NOMO-1 treated with DMSO at 0.1 percent for 48 hours (cell line): ENCODE measurements around the gene SLC12A8.
"Not testable (repeated sequence)": the region's sequence is repeated elsewhere in the genome, so short reads cannot be mapped to it uniquely, and the experiment has no call there.

ENCODE experiments used
- DNase-seq: peaks from one replicate; lab custom pipeline; 2025; ENCODE audit not compliant: unreplicated experiment; lab: John Stamatoyannopoulos, UW

The SLC12A8 gene

DNA sequence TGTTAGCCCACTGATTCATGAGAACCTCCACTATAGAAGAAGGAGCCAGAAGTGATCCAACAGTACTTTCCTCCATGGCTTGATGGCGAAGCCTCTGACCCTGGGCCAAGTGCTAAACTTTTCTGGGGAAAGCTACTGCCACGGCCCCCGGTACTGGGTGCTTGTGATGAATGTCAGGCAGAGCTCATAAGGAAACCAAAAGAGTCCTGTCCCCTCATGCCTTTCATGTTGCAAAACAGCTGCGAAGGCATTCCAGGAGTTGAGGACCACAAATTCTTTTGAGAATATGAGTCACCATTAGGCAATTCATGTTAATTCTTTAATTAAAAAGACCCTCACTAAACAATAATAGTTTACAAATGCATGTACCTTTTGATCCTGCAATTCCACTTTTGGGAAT, 130.2 kb downstream of the SLC12A8 start:
- DNase-seq = not testable (repeated sequence)

- no peak for DNase-seq
Measured at GRCh38 chr3:125080077-125080476, 132.5 kb downstream of the SLC12A8 start.

- no peak for DNase-seq
Measured at GRCh38 chr3:125079675-125080045, 132.9 kb downstream of the SLC12A8 start.

- peak; percentile 32 for DNase-seq
Measured at GRCh38 chr3:125078951-125079674, 133.4 kb downstream of the SLC12A8 start.

GRCh38 chr3:125077864-125078263, 134.7 kb downstream of the SLC12A8 start:
- no peak for DNase-seq

- no peak for DNase-seq
Measured at GRCh38 chr3:125076464-125076863, 136.1 kb downstream of the SLC12A8 start.

DNA sequence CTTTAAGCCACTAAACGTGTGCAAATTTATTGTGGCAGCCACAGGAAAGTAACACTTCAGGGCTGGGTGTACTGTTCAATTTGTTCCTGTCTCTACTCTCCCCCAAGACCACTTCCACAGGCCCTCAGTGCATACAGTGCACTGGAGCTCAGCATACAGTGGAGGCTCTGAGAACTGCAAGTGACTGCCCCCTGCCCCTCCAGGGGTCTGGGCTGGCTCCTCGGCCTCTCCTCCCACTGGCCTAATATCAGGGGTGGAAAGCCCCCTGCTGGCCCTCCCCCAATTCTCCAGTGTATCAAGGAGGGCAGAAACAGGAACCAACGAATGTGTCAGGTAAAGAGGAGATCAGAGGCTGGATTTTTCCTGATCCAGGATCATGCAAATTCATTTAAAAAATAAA, 136.8 kb downstream of the SLC12A8 start:
- no peak for DNase-seq

GRCh38 chr3:125073390-125073905, 139.1 kb downstream of the SLC12A8 start:
- no peak for DNase-seq

DNA sequence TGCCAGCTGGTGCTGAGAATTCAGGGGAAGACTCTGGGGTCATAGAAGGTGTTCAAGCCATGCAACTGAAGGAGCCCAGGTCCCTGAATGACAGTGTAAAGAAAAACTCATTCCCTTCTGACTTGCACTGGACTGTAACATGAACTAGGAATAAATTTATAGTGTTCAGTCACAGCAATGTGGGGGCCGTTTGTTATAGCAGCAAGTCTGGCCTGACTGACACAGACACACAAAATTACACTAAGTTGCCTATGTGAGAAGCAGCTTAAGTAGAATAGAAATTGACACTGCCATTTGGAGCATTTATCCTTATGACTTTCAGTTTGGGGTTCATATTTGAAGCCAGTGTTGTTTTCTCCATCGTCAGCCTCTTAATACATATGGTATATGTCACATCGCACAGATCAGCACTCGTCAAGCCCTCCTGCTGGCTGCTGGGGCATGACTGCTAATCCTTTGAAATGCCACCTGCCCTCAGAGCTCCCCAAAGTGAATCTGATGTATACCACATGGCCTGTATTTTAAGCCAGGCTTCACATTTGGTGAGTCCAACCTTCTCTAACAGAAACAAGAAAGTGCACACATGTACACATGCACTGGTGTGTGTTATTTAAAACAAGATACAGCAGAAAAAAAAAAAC, 139.7 kb downstream of the SLC12A8 start:
- no peak for DNase-seq

- no peak for DNase-seq
Measured at GRCh38 chr3:125072301-125072700, 140.2 kb downstream of the SLC12A8 start.

- no peak for DNase-seq
Measured at GRCh38 chr3:125069968-125070745, 142.4 kb downstream of the SLC12A8 start.

DNA sequence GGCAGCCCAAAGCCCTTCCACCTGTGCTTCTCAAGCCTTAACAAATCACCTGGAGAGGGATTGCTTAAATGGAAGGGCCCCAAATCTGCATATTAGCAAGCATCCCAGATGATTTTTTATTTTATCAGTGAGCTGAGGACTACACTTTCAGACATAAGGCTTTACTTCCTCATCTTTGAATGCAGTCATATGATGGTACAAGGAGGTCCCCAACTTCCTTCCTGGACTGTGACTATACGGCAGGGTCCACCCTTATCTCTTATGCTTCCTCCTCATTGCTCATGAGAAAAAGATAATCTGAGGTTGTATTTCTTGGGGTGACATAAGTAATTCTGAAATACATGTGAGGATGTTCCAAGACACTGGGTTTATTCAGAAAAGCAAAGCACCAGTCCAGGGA, 143.1 kb downstream of the SLC12A8 start:
- DNase-seq = peak; percentile 64

DNA sequence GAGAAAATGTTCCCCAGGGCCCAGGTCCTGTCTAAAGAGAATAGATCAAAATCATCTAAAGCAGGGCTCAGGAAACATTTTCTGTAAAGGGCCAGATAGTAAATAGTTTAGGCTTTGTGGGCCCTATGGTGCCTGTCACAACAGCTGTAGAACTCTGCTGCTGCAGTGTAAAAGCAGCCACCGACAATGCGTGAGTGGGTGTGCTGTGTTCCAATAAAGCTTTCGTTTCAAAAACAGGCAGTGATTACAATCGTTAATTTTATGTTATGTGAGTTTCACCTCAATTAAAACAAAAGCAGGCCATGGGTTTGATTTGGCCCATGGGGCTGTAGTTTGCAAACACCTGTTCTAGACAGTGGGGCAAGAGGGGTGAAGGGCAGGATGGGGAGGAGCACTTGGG, 144.3 kb downstream of the SLC12A8 start:
- no peak for DNase-seq

- DNase-seq = no peak
Measured at GRCh38 chr3:125067225-125067624, 145.3 kb downstream of the SLC12A8 start.

- DNase-seq = no peak
Measured at GRCh38 chr3:125062904-125063618, 149.5 kb downstream of the SLC12A8 start.

GRCh38 chr3:125061646-125062045, 150.9 kb downstream of the SLC12A8 start:
- no peak for DNase-seq

DNA sequence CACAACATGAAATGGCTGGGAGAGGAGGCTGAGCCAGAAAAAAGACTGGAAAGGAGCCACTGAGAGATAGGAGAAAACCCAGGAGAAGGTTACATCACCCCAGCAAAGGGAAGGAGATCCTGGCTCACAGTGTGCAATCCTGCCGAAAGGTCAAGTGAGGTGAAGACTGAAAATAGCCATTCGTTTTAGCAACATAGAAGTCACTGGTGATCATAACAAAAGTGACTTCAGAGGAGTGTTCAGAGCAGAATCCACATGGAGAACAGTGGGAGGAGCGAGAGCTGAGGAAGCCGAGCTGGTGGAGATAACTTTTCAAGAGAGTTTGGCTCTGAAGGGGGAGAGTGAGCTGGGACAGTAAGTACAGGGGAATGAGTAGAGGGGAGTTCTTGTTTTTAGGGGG, 151.4 kb downstream of the SLC12A8 start:
- no peak for DNase-seq

DNA sequence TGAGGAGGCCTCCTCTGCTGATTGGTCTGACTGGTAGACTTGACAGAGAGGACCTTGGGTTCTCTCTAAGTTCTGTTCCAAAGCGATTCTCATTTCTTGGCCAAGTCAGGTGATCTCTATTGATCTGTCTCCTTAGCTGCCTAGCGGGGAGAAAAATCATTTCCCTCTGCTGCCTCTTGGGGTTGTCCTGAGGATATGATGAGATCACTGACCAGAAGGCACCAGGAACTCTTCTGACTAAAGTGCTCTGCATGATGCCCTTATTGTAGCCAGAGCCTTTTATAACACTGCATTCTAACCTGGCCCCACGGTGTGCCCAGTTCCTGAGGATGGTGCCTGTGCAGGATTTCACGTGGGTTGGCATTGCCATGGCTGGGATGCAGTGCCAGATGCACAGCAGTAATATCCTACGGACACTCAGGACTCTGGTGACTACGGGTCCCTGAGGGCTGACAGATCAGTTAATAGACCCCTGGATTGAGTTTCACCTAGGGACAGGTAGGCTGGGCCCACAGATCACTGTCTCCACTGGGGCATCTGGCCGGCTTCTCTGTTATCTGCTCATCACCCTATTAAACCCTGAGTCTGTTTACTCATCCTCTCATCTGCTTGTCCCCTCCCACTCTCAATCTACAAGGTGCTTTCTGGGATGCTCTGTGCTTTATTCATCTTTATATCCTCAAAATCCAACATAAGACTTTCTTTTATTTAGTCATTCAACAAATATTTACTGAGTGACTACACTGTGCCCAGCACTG, 152.9 kb downstream of the SLC12A8 start:
- DNase-seq = no peak

GRCh38 chr3:125058959-125059358, 153.6 kb downstream of the SLC12A8 start:
- no peak for DNase-seq

GRCh38 chr3:125058529-125058928, 154.0 kb downstream of the SLC12A8 start:
- DNase-seq = no peak
